ENCODE measurements around the gene PPP2R5C. TPM values are rescaled to one million over a fixed set of nuclear protein-coding genes. Genes with fewer than 3 reads are reported as not detected.

PPP2R5C gene
- total RNA-seq, 1 experiment from 2014 or later: 80.3 TPM

GRCh38 chr14:101716956-101717662 is 44.4 kb upstream of the PPP2R5C start:
- no peak for DNase-seq (ENCODE audit: low read depth, low spot score)
- no peak overlapping the region for H3K4me3 ChIP-seq (ENCODE audit: low read depth in 2 of 2, low read length in 2 of 2)
- intact Hi-C loops (cut with micrococcal nuclease; ENCODE audit: unreplicated experiment) (no loop called here), in situ Hi-C loops (cut with HindIII; ENCODE audit: low pct_unique_long_range_greater_than_20kb, low sequenced_read_pairs) (no loop called here)
- H3K4me1 ChIP-seq (ENCODE audit: control insufficient read depth, insufficient read depth, low read length): no peaks in the 10 kb centered on the region
- CTCF ChIA-PET: no interaction called here
- H3K27ac ChIP-seq (ENCODE audit: low read length): no peak overlapping the region
- TF ChIP-seq POLR2AphosphoS5 (IDR thresholded peaks at IDR 0.05; ENCODE audit: low read depth, low read length): no peak
- no peak for TF ChIP-seq REST (IDR thresholded peaks at IDR 0.05; ENCODE audit: insufficient read depth in 1 of 2, low read depth in 2 of 2, low read length in 1 of 2)
- TF ChIP-seq SIN3A (IDR thresholded peaks at IDR 0.05; ENCODE audit: borderline replicate concordance, insufficient read depth, low read depth, low read length): no peak
- no peak for TF ChIP-seq TCF7L2 (IDR thresholded peaks at IDR 0.05; ENCODE audit: low read depth, low read length)
- no peak for TF ChIP-seq CTCF (IDR thresholded peaks at IDR 0.05)
- ATAC-seq: no peak
- POLR2A ChIA-PET: no interaction called here
- H3K36me3 ChIP-seq (ENCODE audit: control insufficient read depth, insufficient read depth, low read length): no peaks in the 10 kb centered on the region
- H3K9me3 ChIP-seq (ENCODE audit: control insufficient read depth, insufficient read depth, low read depth, low read length): no peaks in the 10 kb centered on the region
- H3K27me3 ChIP-seq (ENCODE audit: control insufficient read depth, insufficient read depth, low read length): no peaks in the 10 kb centered on the region
- BruUV-seq (replicated peaks): no TSS peak

GRCh38 chr14:101717663-101718490 is 43.6 kb upstream of the PPP2R5C start:
- H3K27ac ChIP-seq (ENCODE audit: low read length): no peak overlapping the region
- H3K36me3 ChIP-seq (ENCODE audit: control insufficient read depth, insufficient read depth, low read length): no peaks in the 10 kb centered on the region
- no TSS peak for BruUV-seq (replicated peaks)
- no peak overlapping the region for H3K4me3 ChIP-seq (ENCODE audit: low read depth in 2 of 2, low read length in 2 of 2)
- intact Hi-C loops (cut with micrococcal nuclease; ENCODE audit: unreplicated experiment): no loop called here
- no peaks in the 10 kb centered on the region for H3K27me3 ChIP-seq (ENCODE audit: control insufficient read depth, insufficient read depth, low read length)
- DNase-seq (ENCODE audit: low read depth, low spot score): no peak
- ChIA-PET CTCF (no interaction called here), POLR2A (no interaction called here)
- in situ Hi-C loops (cut with HindIII; ENCODE audit: low pct_unique_long_range_greater_than_20kb, low sequenced_read_pairs): no loop called here
- H3K9me3 ChIP-seq (ENCODE audit: control insufficient read depth, insufficient read depth, low read depth, low read length): no peaks in the 10 kb centered on the region
- no peak for ATAC-seq
- no peaks in the 10 kb centered on the region for H3K4me1 ChIP-seq (ENCODE audit: control insufficient read depth, insufficient read depth, low read length)
- TF ChIP-seq POLR2AphosphoS5 (IDR thresholded peaks at IDR 0.05; ENCODE audit: low read depth, low read length) (no peak), SIN3A (IDR thresholded peaks at IDR 0.05; ENCODE audit: borderline replicate concordance, insufficient read depth, low read depth, low read length) (no peak), REST (IDR thresholded peaks at IDR 0.05; ENCODE audit: insufficient read depth in 1 of 2, low read depth in 2 of 2, low read length in 1 of 2) (no peak), CTCF (IDR thresholded peaks at IDR 0.05) (no peak), TCF7L2 (IDR thresholded peaks at IDR 0.05; ENCODE audit: low read depth, low read length) (no peak)
